ENCODE results near the gene MRPS35. TPM values are rescaled to one million over a fixed set of nuclear protein-coding genes. Genes with fewer than 3 reads are reported as not detected.

Gene MRPS35
- total and polyA plus RNA-seq, 2 experiments from 2014 or later, result 58.1 to 58.7 TPM

DNA sequence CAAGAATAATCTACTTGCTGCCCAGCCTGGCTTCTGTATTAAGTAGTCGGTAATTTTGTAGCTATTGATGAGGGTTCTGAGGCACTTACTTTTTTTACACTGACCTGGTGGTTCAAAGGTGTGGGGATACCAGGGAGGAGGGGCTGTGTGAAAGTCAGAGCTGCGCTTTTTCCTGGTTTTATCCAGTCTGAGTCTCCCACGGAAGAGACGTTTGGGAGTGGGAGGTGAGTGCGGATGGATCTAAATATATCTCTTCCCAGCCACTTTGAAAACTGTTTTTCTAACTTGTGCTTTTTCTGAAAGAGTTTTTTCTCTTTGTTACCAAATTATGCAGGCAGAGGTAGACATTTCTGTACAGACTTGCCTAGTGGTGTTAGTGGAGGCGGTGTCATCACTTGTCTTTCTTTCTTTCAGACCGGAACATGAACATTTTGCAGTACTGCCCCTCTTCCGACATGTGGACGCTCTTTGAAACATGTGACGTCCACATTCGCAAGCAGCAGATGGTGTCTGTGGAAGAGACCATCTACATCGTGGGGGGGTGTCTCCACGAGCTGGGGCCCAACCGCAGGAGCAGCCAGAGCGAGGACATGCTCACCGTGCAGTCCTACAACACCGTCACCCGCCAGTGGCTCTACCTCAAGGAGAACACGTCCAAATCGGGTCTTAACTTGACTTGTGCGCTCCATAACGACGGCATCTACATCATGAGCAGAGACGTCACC lies 86.8 kb downstream of the MRPS35 start (continued):
- TF ChIP-seq ZNF331 (CRISPR knock-in tag; IDR thresholded peaks at IDR 0.05; ENCODE audit: low read depth) (no peak), EZH2phosphoT487 (IDR thresholded peaks at IDR 0.05; ENCODE audit: unreplicated experiment) (no peak), STAT1 (IDR thresholded peaks at IDR 0.05; ENCODE audit: unreplicated experiment) (no peak), CTCF (conservative IDR thresholded peaks at IDR 0.05; ENCODE audit: low read depth in 2 of 2) (no peak), REST (IDR thresholded peaks at IDR 0.05; ENCODE audit: unreplicated experiment) (no peak), JUNB (IDR thresholded peaks at IDR 0.05; ENCODE audit: unreplicated experiment) (no peak), NANOG (IDR thresholded peaks at IDR 0.05; ENCODE audit: borderline replicate concordance) (no peak)

GRCh38 chr12:27800819-27801218 lies 90.2 kb downstream of the MRPS35 start:
- no peaks in the 10 kb centered on the region for H3K9me2 ChIP-seq (ENCODE audit: insufficient read depth)
- H3K4me3 Mint-ChIP-seq, result no peak overlapping the region
- no peaks in the 10 kb centered on the region for H3K79me2 ChIP-seq (replicated peaks; ENCODE audit: insufficient read depth)
- no peaks in the 10 kb centered on the region; the same call in 1 of the 2 replicates for H4K20me1 ChIP-seq (replicated peaks; ENCODE audit: insufficient read depth)
- no peaks in the 10 kb centered on the region for H3K36me3 ChIP-seq (ENCODE audit: insufficient read depth)
- H3K4me2 ChIP-seq, result no peak overlapping the region
- H3K4me1 ChIP-seq (ENCODE audit: insufficient read depth), result no peaks in the 10 kb centered on the region
- H3K27me3 ChIP-seq (ENCODE audit: insufficient read depth), result no peaks in the 10 kb centered on the region
- H3K27ac ChIP-seq (ENCODE audit: low read depth), result no peak overlapping the region
- peaks cover 30% of the 10 kb centered on the region for H3K36me3 Mint-ChIP-seq (ENCODE audit: low read depth)
- no peaks in the 10 kb centered on the region for H3K4me1 Mint-ChIP-seq
- no peaks in the 10 kb centered on the region for H3F3A ChIP-seq (replicated peaks; ENCODE audit: low read depth)
- no peak overlapping the region for H2AFZ ChIP-seq
- no peak overlapping the region for H3K27ac Mint-ChIP-seq
- H3K27me3 Mint-ChIP-seq (ENCODE audit: insufficient read depth, low read depth, poor library complexity), result peaks cover 3% of the 10 kb centered on the region
- ATAC-seq (no peak), DNase-seq (ENCODE audit: low spot score) (no peak)
- no peaks in the 10 kb centered on the region for H3K9me3 Mint-ChIP-seq
- no peak overlapping the region for H3K4me3 ChIP-seq
- TF ChIP-seq ZNF114 (CRISPR knock-in tag; IDR thresholded peaks at IDR 0.05) (no peak), STAT1 (IDR thresholded peaks at IDR 0.05; ENCODE audit: unreplicated experiment) (no peak), CTCF (conservative IDR thresholded peaks at IDR 0.05; ENCODE audit: low read depth in 2 of 2) (no peak), EZH2 (IDR thresholded peaks at IDR 0.05; ENCODE audit: low read depth, unreplicated experiment) (no peak), REST (IDR thresholded peaks at IDR 0.05; ENCODE audit: unreplicated experiment) (no peak), NANOG (IDR thresholded peaks at IDR 0.05; ENCODE audit: borderline replicate concordance) (no peak), JUNB (IDR thresholded peaks at IDR 0.05; ENCODE audit: unreplicated experiment) (no peak)
- TF ChIP-seq, protein P1, sequence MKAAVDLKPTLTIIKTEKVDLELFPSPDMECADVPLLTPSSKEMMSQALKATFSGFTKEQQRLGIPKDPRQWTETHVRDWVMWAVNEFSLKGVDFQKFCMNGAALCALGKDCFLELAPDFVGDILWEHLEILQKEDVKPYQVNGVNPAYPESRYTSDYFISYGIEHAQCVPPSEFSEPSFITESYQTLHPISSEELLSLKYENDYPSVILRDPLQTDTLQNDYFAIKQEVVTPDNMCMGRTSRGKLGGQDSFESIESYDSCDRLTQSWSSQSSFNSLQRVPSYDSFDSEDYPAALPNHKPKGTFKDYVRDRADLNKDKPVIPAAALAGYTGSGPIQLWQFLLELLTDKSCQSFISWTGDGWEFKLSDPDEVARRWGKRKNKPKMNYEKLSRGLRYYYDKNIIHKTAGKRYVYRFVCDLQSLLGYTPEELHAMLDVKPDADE (IDR thresholded peaks at IDR 0.05), result no peak
